ENCODE data around the gene GAPVD1. TPM values are rescaled to one million over a fixed set of nuclear protein-coding genes. Genes with fewer than 3 reads are reported as not detected.
A peak's percentile ranks its signal among the peaks of the same experiment; 100 is the strongest.

The GAPVD1 gene
- total and polyA plus RNA-seq, 2 of the 13 experiments (the other 11 are each of a cell fraction or from before 2014, with no cell fraction given) = 11.1 to 33.2 TPM

DNA sequence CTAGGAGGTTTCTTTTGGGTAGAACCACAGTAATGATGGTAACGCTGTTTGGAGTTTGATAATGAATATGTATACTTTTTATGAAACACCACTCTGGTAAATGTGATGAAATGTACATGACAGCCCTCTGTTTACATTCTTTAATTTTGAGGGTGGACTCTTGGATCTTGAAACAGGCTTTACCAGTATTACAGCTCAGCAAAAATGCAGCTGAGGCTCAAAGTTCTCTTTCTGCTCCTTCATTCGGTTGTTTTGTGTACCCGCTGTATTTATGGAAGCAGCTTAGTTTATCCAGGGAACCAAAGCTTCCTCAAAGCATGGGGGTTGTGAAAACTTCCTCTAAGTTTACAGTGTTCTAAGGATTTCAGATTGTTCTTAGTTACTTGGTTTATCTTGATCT, 11.1 kb downstream of the GAPVD1 start (continued):
- TF ChIP-seq, protein P1, sequence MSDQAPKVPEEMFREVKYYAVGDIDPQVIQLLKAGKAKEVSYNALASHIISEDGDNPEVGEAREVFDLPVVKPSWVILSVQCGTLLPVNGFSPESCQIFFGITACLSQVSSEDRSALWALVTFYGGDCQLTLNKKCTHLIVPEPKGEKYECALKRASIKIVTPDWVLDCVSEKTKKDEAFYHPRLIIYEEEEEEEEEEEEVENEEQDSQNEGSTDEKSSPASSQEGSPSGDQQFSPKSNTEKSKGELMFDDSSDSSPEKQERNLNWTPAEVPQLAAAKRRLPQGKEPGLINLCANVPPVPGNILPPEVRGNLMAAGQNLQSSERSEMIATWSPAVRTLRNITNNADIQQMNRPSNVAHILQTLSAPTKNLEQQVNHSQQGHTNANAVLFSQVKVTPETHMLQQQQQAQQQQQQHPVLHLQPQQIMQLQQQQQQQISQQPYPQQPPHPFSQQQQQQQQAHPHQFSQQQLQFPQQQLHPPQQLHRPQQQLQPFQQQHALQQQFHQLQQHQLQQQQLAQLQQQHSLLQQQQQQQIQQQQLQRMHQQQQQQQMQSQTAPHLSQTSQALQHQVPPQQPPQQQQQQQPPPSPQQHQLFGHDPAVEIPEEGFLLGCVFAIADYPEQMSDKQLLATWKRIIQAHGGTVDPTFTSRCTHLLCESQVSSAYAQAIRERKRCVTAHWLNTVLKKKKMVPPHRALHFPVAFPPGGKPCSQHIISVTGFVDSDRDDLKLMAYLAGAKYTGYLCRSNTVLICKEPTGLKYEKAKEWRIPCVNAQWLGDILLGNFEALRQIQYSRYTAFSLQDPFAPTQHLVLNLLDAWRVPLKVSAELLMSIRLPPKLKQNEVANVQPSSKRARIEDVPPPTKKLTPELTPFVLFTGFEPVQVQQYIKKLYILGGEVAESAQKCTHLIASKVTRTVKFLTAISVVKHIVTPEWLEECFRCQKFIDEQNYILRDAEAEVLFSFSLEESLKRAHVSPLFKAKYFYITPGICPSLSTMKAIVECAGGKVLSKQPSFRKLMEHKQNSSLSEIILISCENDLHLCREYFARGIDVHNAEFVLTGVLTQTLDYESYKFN (CRISPR knock-in tag; conservative IDR thresholded peaks at IDR 0.05) = peak; percentile 96
- peak; percentile 95; the same call in 1 of the 2 replicates for TF ChIP-seq SALL1 (CRISPR knock-in tag; IDR thresholded peaks at IDR 0.05)
- 0 out of 2 replicates have a peak, but pooled peaks have one; percentile 25 for TF ChIP-seq ZSCAN9 (CRISPR knock-in tag; IDR thresholded peaks at IDR 0.05; ENCODE audit: borderline replicate concordance)
- TF ChIP-seq ZMYM4 (CRISPR knock-in tag; IDR thresholded peaks at IDR 0.05) = no peak
- TF ChIP-seq KDM6A (CRISPR knock-in tag; IDR thresholded peaks at IDR 0.05; ENCODE audit: low read depth) = peak; percentile 88
- peak; percentile 41; the same call in 1 of the 2 replicates for TF ChIP-seq TGIF2 (CRISPR knock-in tag; IDR thresholded peaks at IDR 0.05)
- TF ChIP-seq SAP130 (CRISPR knock-in tag; IDR thresholded peaks at IDR 0.05; ENCODE audit: low read depth) = peak; percentile 90
- TF ChIP-seq FOSL2 (CRISPR knock-in tag; IDR thresholded peaks at IDR 0.05) = peak; percentile 53
- peak; percentile 84 to 89 for TF ChIP-seq MAFK (conservative IDR thresholded peaks at IDR 0.05 in 1 of 2, IDR thresholded peaks at IDR 0.05 in 1 of 2; ENCODE audit: low read length in 2 of 2)
- TF ChIP-seq RARA (CRISPR knock-in tag; IDR thresholded peaks at IDR 0.05) = peak; percentile 38
- peak; percentile 63 for TF ChIP-seq ASH2L (IDR thresholded peaks at IDR 0.05; ENCODE audit: insufficient read length, low read depth, low read length)
- TF ChIP-seq, protein P2, sequence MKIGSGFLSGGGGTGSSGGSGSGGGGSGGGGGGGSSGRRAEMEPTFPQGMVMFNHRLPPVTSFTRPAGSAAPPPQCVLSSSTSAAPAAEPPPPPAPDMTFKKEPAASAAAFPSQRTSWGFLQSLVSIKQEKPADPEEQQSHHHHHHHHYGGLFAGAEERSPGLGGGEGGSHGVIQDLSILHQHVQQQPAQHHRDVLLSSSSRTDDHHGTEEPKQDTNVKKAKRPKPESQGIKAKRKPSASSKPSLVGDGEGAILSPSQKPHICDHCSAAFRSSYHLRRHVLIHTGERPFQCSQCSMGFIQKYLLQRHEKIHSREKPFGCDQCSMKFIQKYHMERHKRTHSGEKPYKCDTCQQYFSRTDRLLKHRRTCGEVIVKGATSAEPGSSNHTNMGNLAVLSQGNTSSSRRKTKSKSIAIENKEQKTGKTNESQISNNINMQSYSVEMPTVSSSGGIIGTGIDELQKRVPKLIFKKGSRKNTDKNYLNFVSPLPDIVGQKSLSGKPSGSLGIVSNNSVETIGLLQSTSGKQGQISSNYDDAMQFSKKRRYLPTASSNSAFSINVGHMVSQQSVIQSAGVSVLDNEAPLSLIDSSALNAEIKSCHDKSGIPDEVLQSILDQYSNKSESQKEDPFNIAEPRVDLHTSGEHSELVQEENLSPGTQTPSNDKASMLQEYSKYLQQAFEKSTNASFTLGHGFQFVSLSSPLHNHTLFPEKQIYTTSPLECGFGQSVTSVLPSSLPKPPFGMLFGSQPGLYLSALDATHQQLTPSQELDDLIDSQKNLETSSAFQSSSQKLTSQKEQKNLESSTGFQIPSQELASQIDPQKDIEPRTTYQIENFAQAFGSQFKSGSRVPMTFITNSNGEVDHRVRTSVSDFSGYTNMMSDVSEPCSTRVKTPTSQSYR (CRISPR knock-in tag; IDR thresholded peaks at IDR 0.05; ENCODE audit: borderline replicate concordance) = peak; percentile 55; the same call in 1 of the 2 replicates
- peak; percentile 91 for TF ChIP-seq FOXJ3 (CRISPR knock-in tag; IDR thresholded peaks at IDR 0.05; ENCODE audit: borderline replicate concordance)
- no peak for TF ChIP-seq ZNF619 (CRISPR knock-in tag; IDR thresholded peaks at IDR 0.05)
- TF ChIP-seq, protein P3, sequence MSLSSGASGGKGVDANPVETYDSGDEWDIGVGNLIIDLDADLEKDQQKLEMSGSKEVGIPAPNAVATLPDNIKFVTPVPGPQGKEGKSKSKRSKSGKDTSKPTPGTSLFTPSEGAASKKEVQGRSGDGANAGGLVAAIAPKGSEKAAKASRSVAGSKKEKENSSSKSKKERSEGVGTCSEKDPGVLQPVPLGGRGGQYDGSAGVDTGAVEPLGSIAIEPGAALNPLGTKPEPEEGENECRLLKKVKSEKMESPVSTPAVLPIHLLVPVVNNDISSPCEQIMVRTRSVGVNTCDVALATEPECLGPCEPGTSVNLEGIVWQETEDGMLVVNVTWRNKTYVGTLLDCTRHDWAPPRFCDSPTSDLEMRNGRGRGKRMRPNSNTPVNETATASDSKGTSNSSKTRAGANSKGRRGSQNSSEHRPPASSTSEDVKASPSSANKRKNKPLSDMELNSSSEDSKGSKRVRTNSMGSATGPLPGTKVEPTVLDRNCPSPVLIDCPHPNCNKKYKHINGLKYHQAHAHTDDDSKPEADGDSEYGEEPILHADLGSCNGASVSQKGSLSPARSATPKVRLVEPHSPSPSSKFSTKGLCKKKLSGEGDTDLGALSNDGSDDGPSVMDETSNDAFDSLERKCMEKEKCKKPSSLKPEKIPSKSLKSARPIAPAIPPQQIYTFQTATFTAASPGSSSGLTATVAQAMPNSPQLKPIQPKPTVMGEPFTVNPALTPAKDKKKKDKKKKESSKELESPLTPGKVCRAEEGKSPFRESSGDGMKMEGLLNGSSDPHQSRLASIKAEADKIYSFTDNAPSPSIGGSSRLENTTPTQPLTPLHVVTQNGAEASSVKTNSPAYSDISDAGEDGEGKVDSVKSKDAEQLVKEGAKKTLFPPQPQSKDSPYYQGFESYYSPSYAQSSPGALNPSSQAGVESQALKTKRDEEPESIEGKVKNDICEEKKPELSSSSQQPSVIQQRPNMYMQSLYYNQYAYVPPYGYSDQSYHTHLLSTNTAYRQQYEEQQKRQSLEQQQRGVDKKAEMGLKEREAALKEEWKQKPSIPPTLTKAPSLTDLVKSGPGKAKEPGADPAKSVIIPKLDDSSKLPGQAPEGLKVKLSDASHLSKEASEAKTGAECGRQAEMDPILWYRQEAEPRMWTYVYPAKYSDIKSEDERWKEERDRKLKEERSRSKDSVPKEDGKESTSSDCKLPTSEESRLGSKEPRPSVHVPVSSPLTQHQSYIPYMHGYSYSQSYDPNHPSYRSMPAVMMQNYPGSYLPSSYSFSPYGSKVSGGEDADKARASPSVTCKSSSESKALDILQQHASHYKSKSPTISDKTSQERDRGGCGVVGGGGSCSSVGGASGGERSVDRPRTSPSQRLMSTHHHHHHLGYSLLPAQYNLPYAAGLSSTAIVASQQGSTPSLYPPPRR (CRISPR knock-in tag; IDR thresholded peaks at IDR 0.05; ENCODE audit: borderline replicate concordance) = peak; percentile 65; the same call in 1 of the 2 replicates
- peak in 1 of 2 experiments; percentile 52; a peak in 1 of 4 replicates for TF ChIP-seq KLF16 (CRISPR knock-in tag; IDR thresholded peaks at IDR 0.05)
- TF ChIP-seq, protein P4, sequence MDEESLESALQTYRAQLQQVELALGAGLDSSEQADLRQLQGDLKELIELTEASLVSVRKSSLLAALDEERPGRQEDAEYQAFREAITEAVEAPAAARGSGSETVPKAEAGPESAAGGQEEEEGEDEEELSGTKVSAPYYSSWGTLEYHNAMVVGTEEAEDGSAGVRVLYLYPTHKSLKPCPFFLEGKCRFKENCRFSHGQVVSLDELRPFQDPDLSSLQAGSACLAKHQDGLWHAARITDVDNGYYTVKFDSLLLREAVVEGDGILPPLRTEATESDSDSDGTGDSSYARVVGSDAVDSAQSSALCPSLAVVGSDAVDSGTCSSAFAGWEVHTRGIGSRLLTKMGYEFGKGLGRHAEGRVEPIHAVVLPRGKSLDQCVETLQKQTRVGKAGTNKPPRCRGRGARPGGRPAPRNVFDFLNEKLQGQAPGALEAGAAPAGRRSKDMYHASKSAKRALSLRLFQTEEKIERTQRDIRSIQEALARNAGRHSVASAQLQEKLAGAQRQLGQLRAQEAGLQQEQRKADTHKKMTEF (CRISPR knock-in tag; IDR thresholded peaks at IDR 0.05) = peak; percentile 76; the same call in 1 of the 2 replicates
